GM12872 (cell line): Measurements from ENCODE around the gene BLOC1S1.

ENCODE experiments used
- CTCF ChIP-seq: IDR thresholded peaks from 3 replicates; pipeline ENCODE4 v1.5.1; 2011; ENCODE audit warnings: low read depth, mild to moderate bottlenecking, low read length, moderate library complexity; ENCODE audit not compliant: insufficient read depth

BLOC1S1 gene

GRCh38 chr12:55767156-55767555 is 51.3 kb downstream of the BLOC1S1 start:
- TF ChIP-seq CTCF, result no peak
